Stimulated activated CD4-positive, alpha-beta T cell treated with anti-CD3 and anti-CD28 coated beads, Interleukin-1b, Interleukin-23, amount 100 ng/mL, for 4 hours (primary cell): Measurements from ENCODE around the gene ETS2.

ENCODE experiments used
- DNase-seq, 2 donors: peaks; one replicate each; pipeline ENCODE4 v3.0.0-alpha.2; 2020; ENCODE audit warnings: low read depth in 2 of 2

The ETS2 gene

GRCh38 chr21:38800924-38801744 lies 4.6 kb upstream of the ETS2 start:
- no peak for DNase-seq

DNA sequence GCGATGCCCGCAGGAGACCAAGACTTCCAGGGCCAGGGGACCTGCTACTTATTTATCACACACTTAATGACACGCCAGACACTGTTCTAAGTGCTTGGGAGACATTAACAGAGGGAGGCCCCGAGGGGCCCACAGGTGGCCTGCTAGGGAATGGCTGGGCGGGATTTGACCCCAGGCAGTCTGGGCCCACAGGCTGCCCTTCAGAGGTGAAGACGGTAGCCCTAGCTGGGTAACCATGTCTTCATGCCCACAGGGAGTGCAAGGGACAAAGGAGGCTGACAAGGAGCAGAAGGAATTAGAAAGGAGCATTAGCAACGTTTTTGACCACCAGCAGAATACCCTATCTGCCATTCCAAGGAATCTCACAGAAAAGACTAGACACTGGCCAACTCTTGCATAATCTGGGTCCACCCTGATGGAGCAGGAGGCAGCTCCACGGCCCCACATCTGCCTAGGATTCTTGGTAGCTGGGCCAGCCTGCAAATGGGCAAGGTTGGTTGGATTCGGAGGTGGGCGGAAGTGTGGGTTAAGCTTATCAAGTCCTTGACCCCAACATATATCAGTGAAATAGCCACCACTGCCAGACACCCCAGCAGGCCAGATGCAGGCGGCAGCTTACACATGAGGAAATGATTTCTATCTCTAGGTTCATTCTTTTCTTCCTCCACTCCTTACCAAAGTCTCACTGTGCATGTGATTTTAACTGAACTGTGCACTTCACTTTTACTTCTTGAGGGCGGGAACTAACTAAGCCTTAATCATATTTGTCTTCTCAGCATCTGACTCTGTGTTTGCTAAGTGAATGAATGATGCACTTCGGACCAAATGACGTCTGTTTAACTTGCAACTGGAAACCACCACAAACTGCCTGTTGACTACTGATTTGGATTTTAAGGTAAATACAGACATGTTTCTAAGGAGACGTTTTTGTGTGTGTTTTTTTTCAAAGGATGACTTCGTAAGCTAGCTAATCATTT lies 3.4 kb upstream of the ETS2 start:
- DNase-seq = no peak

- no peak for DNase-seq
These were observed 2.6 kb upstream of the ETS2 start for GRCh38 chr21:38803075-38803660.

DNA sequence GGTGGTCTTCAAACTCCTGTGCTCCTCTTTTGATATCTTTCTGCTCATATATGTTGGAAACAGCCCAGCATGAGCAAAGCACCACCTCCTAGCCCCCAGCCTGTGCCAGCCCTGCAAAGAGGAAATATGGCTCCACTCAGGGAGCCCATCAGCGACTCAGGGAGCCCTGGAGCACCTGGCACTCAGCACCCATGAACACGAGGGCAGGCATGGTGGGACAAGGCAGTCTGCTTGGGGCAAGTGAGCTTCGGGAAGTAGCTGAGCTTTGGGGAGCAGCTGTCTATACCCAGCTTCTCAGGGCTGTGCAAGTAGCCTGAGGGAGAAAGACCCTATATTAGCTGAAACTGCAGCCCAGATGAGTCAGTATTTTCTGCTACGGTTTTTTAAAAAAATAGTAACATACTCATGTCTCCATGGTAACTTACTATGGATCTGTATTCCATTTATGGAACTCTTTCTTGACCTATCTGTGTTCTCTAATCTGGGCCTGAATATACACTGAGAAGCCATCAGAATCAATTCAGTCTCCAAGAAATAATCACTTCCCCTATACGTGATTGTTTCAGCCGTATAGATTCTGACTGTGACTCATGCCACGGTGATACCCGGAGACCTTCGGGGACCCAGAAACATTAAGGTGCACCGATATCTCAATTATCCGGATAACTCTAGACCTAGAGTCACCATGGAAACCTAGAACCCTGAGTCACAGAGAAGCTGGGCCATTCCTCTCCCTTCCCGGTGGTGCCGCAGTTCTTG lies 1.5 kb upstream of the ETS2 start:
- DNase-seq = no peak

GRCh38 chr21:38804789-38805327 lies 871 bp upstream of the ETS2 start:
- peak; percentile 12 to 29 for DNase-seq

- DNase-seq = peak; percentile 25 to 29
These were observed 618 bp downstream of the ETS2 start for GRCh38 chr21:38806153-38806941.

GRCh38 chr21:38806942-38807284 lies 1.2 kb downstream of the ETS2 start:
- DNase-seq = no peak

- no peak for DNase-seq
These were observed 1.7 kb downstream of the ETS2 start for GRCh38 chr21:38807441-38807871.

DNA sequence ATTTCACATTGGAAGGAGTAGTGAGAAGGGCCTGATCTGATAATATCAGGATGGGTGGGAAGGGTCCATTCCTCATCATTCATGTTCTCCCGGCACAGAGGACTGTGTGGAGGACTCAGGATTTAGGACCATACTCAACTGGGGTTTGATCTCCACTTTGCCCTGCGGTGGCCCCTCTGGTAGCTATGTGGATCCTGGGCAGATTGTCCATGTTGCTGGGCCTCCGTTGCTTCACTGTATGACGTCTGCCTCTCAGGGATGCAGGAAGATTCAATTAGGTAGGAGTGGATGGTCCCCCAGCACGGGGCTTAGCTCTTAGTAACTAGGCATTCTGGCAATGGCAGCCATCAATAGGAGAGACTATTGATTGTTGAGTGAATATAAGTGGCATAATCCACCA lies 2.3 kb downstream of the ETS2 start:
- DNase-seq = no peak

- DNase-seq = no peak
These were observed 3.6 kb downstream of the ETS2 start for GRCh38 chr21:38809198-38809878.

GRCh38 chr21:38810034-38810825 lies 4.5 kb downstream of the ETS2 start:
- no peak for DNase-seq

GRCh38 chr21:38810826-38811164 lies 5.1 kb downstream of the ETS2 start:
- DNase-seq = no peak

DNA sequence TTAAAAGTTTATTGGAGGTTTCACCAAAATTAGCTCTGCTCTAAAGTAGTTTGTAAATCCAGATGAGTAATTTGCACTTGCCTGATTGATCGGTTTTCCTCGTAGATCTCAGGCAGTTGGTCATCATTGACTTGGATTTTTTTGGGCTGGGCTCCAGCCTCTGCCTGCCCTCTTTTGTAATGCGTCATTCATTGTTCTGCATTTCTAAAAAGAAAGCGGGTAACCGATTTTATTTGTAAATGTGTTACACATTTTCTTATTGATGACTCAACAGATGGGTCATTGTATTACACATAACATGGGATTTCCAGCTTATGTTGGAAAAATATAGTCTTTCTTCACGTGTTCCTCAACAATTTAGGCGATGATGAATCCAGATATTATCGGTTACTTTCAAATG lies 5.5 kb downstream of the ETS2 start:
- DNase-seq = no peak

GRCh38 chr21:38813143-38813542 lies 7.4 kb downstream of the ETS2 start:
- no peak for DNase-seq

DNA sequence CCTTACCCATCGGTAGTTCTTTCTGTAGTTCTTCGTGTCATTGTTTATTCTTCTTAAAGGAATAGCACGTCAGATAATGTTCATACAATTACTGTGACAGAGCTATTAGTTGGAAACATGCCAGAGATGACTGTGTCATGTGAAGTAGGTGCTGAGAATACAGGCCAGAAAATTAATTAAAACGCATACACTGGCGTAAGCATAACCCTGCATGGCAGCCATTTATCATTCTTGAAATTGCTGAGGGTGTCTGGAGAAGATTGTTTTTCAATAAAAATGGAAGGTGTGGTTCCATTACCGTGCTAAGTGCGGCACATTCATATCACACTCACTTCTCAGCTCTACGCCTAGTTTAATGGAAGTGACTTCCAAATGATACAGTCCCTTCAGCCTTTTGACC lies 7.8 kb downstream of the ETS2 start:
- no peak for DNase-seq

GRCh38 chr21:38814126-38815059 lies 8.7 kb downstream of the ETS2 start:
- no peak for DNase-seq

DNA sequence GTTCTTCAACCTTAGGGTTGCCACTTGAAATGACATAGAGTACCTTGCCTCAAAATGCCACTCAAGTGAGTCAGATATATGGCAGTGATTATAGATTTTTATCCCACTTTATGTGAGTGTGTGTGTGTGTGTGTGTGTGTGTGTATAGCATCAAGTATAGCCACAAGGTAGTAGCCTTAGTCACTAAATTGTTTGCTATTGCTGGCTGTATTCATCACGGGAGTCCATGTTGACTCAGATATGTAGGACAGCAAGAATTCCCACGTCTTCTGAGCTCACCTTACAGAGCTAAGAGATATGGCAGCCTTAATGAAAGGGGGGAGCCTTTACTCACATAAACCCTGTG lies 9.3 kb downstream of the ETS2 start:
- DNase-seq = no peak

DNA sequence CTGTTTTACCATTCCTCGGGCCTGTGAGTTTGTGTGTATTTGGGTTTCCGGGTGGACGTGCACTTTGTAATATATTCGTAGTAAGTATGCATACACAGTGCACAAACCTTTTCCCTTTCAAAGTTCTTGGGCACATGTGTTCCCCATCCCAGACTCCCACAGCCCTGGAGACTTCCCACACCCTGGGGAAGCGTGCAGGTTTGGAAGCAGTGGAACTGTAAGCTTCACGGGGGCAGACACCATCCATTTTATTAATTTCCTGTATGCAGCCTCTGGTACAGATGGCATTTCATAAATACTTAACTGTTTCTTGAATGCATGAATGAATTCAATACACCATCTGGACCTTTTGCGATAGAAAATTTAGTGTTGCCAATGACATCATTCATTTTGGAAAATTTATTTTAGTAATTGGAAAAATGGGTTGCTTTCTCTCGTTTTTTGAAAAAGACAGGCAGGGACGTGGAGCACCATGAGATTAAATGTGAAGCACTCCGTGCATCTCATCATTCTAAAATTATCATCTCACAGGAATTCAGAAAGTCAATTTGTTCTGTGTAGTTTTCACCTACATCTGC lies 10.8 kb downstream of the ETS2 start:
- no peak for DNase-seq
